Karpas-422 (cell line): ENCODE data around the gene SLC4A1. TPM values are rescaled to one million over a fixed set of nuclear protein-coding genes. Genes with fewer than 3 reads are reported as not detected.

Experiments
- DNase-seq: peaks from one replicate; pipeline ENCODE4 v3.0.0-alpha.2; 2015
- H2AFZ ChIP-seq: fragments of 200-600 bp; sonication (generic); 2 replicates; pipeline ENCODE4 v1.6.1; 2014; ENCODE audit warnings: antibody characterized with exemption, low read length, mixed read lengths
- H3K27ac ChIP-seq: fragments of 200-600 bp; sonication (generic); 2 replicates; pipeline ENCODE4 v1.5.1; 2014; ENCODE audit warnings: mild to moderate bottlenecking, low read length, moderate library complexity
- H3K27me3 ChIP-seq: fragments of 200-600 bp; sonication (generic); 2 replicates; pipeline ENCODE4 v1.6.1; 2014; ENCODE audit warnings: low read length, mixed read lengths
- H3K36me3 ChIP-seq: fragments of 200-600 bp; sonication (generic); 2 replicates; pipeline ENCODE4 v1.6.1; 2014; ENCODE audit warnings: low read length, mixed read lengths; ENCODE audit not compliant: insufficient read depth
- H3K4me1 ChIP-seq: fragments of 200-600 bp; sonication (generic); 2 replicates; pipeline ENCODE4 v1.6.1; 2014; ENCODE audit warnings: mild to moderate bottlenecking, low read length, mixed read lengths
- H3K4me2 ChIP-seq: fragments of 200-600 bp; sonication (generic); 2 replicates; pipeline ENCODE4 v1.6.1; 2014; ENCODE audit warnings: low read length, low read depth, mild to moderate bottlenecking; ENCODE audit not compliant: poor library complexity, severe bottlenecking
- H3K4me3 ChIP-seq: fragments of 200-600 bp; sonication (generic); 2 replicates; pipeline ENCODE4 v1.5.1; 2014; ENCODE audit warnings: mild to moderate bottlenecking, antibody characterized with exemption, low read length, mixed read lengths
- H3K79me2 ChIP-seq: fragments of 200-600 bp; sonication (generic); 2 replicates; pipeline ENCODE4 v1.6.1; 2014; ENCODE audit warnings: mild to moderate bottlenecking, low read length, mixed read lengths
- H3K9ac ChIP-seq: fragments of 200-600 bp; sonication (generic); 2 replicates; pipeline ENCODE4 v1.6.0; 2014; ENCODE audit warnings: low read length
- H3K9me2 ChIP-seq: fragments of 200-600 bp; sonication (generic), shearing (Covaris generic); replicated peaks from 2 replicates; pipeline ENCODE4 v1.6.0; 2014; ENCODE audit warnings: mild to moderate bottlenecking, low read length, moderate library complexity; ENCODE audit not compliant: insufficient read depth
- H3K9me3 ChIP-seq: fragments of 300-700, 200-600 bp; sonication (generic); 2 replicates; pipeline ENCODE4 v1.6.1; 2014; ENCODE audit warnings: low read length, mixed read lengths
- H4K20me1 ChIP-seq: fragments of 200-600 bp; sonication (generic); 2 replicates; pipeline ENCODE4 v1.6.1; 2014; ENCODE audit warnings: mild to moderate bottlenecking, antibody characterized with exemption, low read length, low read depth; ENCODE audit not compliant: insufficient read depth
- total RNA-seq: library from RNA; depleted of rRNA; stranded (reverse); fragments of >200 nt; shearing (Covaris generic); gene quantifications from 2 replicates; pipeline ENCODE4 v1.2.3, GENCODE V29; 2014; ENCODE audit warnings: low replicate concordance

The SLC4A1 gene
- total RNA-seq, 1 experiment from 2014 or later, result 0.19 TPM

- H3K36me3 ChIP-seq, result peaks cover 27% of the 10 kb centered on the region
- DNase-seq, result peak; percentile 92
- H2AFZ ChIP-seq, result no peak within 1 kb of the TSS
- peaks cover 8% of the 10 kb centered on the region; the same call in 1 of the 2 replicates for H4K20me1 ChIP-seq
- H3K9me2 ChIP-seq, result no peaks in the 10 kb centered on the region
- peak within 1 kb of the TSS; percentile 90 for H3K4me3 ChIP-seq
- H3K4me2 ChIP-seq, result peak within 1 kb of the TSS; percentile 98
- H3K27me3 ChIP-seq, result no peaks in the 10 kb centered on the region
- H3K4me1 ChIP-seq, result peaks cover 35% of the 10 kb centered on the region
- H3K79me2 ChIP-seq, result peaks cover 35% of the 10 kb centered on the region
- H3K9ac ChIP-seq, result peak within 1 kb of the TSS; percentile 95
- H3K27ac ChIP-seq, result peak within 1 kb of the TSS; percentile 81
- H3K9me3 ChIP-seq, result no peaks in the 10 kb centered on the region
Measured at GRCh38 chr17:44219616-44220212, 48.2 kb downstream of the SLC4A1 start, which contains the start of gene UBTF. Gene UBTF, minus strand, starts transcription at chr17:44219675. Its CDS starts 1,446 bp downstream, at chr17:44218229.

- Histone ChIP-seq H3K27ac (peak overlapping the region; percentile 81), H3K4me1 (peaks cover 35% of the 10 kb centered on the region), H3K4me2 (peak overlapping the region; percentile 98), H3K9ac (peak overlapping the region; percentile 95), H3K27me3 (no peaks in the 10 kb centered on the region), H3K9me3 (no peaks in the 10 kb centered on the region), H3K9me2 (no peaks in the 10 kb centered on the region), H3K36me3 (peaks cover 33% of the 10 kb centered on the region), H3K4me3 (peak overlapping the region; percentile 90), H3K79me2 (peaks cover 35% of the 10 kb centered on the region), H4K20me1 (peaks cover 8% of the 10 kb centered on the region; the same call in 1 of the 2 replicates), H2AFZ (no peak overlapping the region)
- peak; percentile 88 for DNase-seq
Measured at GRCh38 chr17:44219108-44219615, 48.8 kb downstream of the SLC4A1 start.

DNA sequence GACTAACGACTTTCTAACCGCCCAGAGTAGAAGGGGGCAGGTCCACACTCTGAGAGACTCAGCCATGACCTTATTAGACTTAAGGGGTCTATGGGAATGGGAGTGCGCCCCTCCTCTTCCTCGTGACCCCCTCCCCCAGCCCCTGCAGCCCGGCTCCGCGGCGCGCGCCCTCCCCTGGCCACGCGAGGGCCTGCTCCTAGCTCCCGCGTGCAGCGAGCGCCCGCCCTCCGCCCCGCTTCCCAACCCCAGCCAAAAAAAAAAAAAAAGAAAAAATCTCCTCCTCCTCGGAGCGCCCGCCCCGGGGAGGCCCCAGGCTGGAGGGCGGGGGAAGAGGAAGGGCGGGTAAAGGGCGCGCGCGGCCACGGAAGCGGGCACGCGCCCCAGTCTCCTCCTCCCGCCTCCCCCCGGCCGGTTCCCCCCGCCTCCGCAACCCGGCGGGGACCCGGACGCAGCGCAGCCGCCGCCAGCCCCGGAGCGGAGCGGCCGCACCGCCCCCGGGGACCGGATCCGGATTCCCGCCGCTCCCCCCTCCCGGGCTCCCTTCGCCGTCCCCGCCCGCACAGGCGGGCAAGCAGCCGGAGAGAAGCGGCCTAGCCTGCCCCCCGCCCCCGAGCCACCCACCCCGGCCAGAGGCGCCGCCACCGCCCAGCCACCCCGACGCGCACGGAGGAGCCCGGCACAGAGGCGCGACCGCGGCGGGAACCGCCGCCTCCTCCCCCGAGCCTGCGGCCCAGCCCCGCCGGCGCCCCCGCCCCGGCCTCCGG, 49.4 kb downstream of the SLC4A1 start:
- Histone ChIP-seq H3K9me3 (no peaks in the 10 kb centered on the region), H3K27me3 (no peaks in the 10 kb centered on the region), H3K79me2 (peaks cover 35% of the 10 kb centered on the region), H4K20me1 (peaks cover 8% of the 10 kb centered on the region; the same call in 1 of the 2 replicates), H3K9me2 (no peaks in the 10 kb centered on the region), H3K27ac (peak overlapping the region; percentile 81), H3K4me1 (peaks cover 35% of the 10 kb centered on the region), H3K36me3 (peaks cover 36% of the 10 kb centered on the region), H3K4me2 (peak overlapping the region; percentile 98), H2AFZ (no peak overlapping the region), H3K4me3 (peak overlapping the region; percentile 90), H3K9ac (peak overlapping the region; percentile 95)
- DNase-seq, result peak; percentile 99

DNA sequence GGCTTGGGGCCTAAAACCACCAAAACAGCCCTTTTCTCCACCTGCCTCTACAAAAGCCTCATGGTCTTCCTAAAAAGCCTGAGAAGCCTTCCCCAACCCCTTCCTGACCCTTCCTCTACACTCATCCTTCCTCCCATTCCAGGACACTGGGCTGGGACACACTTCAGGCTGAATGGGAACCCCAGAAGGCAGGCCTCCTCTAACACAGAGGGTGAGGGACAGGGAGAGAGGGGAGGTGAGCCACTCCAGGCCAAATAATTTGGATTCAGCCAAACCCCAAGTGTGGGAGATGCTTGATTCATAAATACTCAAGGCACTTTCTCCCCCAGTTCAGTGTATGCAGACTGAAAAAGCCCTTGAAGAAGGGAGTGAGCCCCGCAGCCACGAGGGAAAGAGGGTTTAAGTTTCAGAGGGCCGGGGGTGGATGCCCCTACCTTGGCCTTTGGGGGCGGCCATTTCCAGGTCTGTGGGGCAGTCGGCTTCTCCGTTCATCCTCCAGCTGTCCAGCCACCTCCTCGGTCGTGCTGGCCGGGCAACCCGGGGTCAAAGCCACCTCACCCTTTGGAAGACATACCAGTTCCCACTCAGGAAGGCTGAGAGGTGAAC, 50.1 kb downstream of the SLC4A1 start:
- H3K4me1 ChIP-seq, result peaks cover 35% of the 10 kb centered on the region
- peaks cover 35% of the 10 kb centered on the region for H3K79me2 ChIP-seq
- no peaks in the 10 kb centered on the region for H3K9me2 ChIP-seq
- peak overlapping the region; percentile 98 for H3K4me2 ChIP-seq
- no peaks in the 10 kb centered on the region for H3K27me3 ChIP-seq
- H3K27ac ChIP-seq, result peak overlapping the region; percentile 81
- peaks cover 39% of the 10 kb centered on the region for H3K36me3 ChIP-seq
- H4K20me1 ChIP-seq, result peaks cover 7% of the 10 kb centered on the region; the same call in 1 of the 2 replicates
- peak overlapping the region; percentile 95 for H3K9ac ChIP-seq
- peak overlapping the region; percentile 90 for H3K4me3 ChIP-seq
- no peaks in the 10 kb centered on the region for H3K9me3 ChIP-seq
- no peak overlapping the region for H2AFZ ChIP-seq
- DNase-seq, result peak; percentile 58

- H4K20me1 ChIP-seq, result no peaks in the 10 kb centered on the region
- no peaks in the 10 kb centered on the region for H3K27me3 ChIP-seq
- peak overlapping the region; percentile 81 for H3K27ac ChIP-seq
- H2AFZ ChIP-seq, result no peak overlapping the region
- peaks cover 30% of the 10 kb centered on the region for H3K4me1 ChIP-seq
- no peak for DNase-seq
- H3K9me2 ChIP-seq, result no peaks in the 10 kb centered on the region
- peak overlapping the region; percentile 90 for H3K4me3 ChIP-seq
- peak overlapping the region; percentile 95 for H3K9ac ChIP-seq
- H3K79me2 ChIP-seq, result peaks cover 35% of the 10 kb centered on the region
- no peaks in the 10 kb centered on the region for H3K9me3 ChIP-seq
- peaks cover 39% of the 10 kb centered on the region for H3K36me3 ChIP-seq
- peak overlapping the region; percentile 98 for H3K4me2 ChIP-seq
Measured at GRCh38 chr17:44216694-44217093, 51.2 kb downstream of the SLC4A1 start.

GRCh38 chr17:44216173-44216572, 51.8 kb downstream of the SLC4A1 start:
- Histone ChIP-seq H3K9me2 (no peaks in the 10 kb centered on the region), H3K27ac (peak overlapping the region; percentile 81), H3K9me3 (no peaks in the 10 kb centered on the region), H2AFZ (no peak overlapping the region), H3K79me2 (peaks cover 35% of the 10 kb centered on the region), H3K27me3 (no peaks in the 10 kb centered on the region), H3K4me3 (peak overlapping the region; percentile 90; the same call in 1 of the 2 replicates), H3K9ac (peak overlapping the region; percentile 95), H3K4me1 (peaks cover 25% of the 10 kb centered on the region), H4K20me1 (no peaks in the 10 kb centered on the region), H3K4me2 (peak overlapping the region; percentile 98), H3K36me3 (peaks cover 39% of the 10 kb centered on the region)
- DNase-seq, result peak; percentile 64

GRCh38 chr17:44214896-44215295, 53.0 kb downstream of the SLC4A1 start:
- Histone ChIP-seq H3K27me3 (no peaks in the 10 kb centered on the region), H3K9me3 (no peaks in the 10 kb centered on the region), H3K36me3 (peaks cover 41% of the 10 kb centered on the region), H3K4me1 (peaks cover 33% of the 10 kb centered on the region), H3K4me3 (no peak overlapping the region), H2AFZ (no peak overlapping the region), H3K9me2 (no peaks in the 10 kb centered on the region), H3K79me2 (peaks cover 32% of the 10 kb centered on the region), H3K9ac (no peak overlapping the region), H4K20me1 (no peaks in the 10 kb centered on the region), H3K27ac (no peak overlapping the region), H3K4me2 (no peak overlapping the region)
- no peak for DNase-seq

- peaks cover 39% of the 10 kb centered on the region for H3K79me2 ChIP-seq
- no peaks in the 10 kb centered on the region for H3K9me3 ChIP-seq
- H3K4me1 ChIP-seq, result peaks cover 35% of the 10 kb centered on the region
- no peak overlapping the region for H3K4me2 ChIP-seq
- H3K4me3 ChIP-seq, result no peak overlapping the region
- no peak overlapping the region for H3K9ac ChIP-seq
- H3K36me3 ChIP-seq, result peaks cover 48% of the 10 kb centered on the region
- no peak overlapping the region for H2AFZ ChIP-seq
- no peaks in the 10 kb centered on the region for H4K20me1 ChIP-seq
- no peak for DNase-seq
- H3K27ac ChIP-seq, result no peak overlapping the region
- H3K27me3 ChIP-seq, result no peaks in the 10 kb centered on the region
- H3K9me2 ChIP-seq, result no peaks in the 10 kb centered on the region
Measured at GRCh38 chr17:44214230-44214494, 53.8 kb downstream of the SLC4A1 start.
